A549 treated with CORT108297 at 1 μM for 4 hours (cell line): ENCODE data around the gene KLRF1. TPM values are rescaled to one million over a fixed set of nuclear protein-coding genes. Genes with fewer than 3 reads are reported as not detected.

Source experiments
- total RNA-seq: library from RNA; stranded (reverse); fragments of 200-300 nt; extraction: Qiagen RNA extraction; gene quantifications from 5 replicates; pipeline ENCODE4 v1.2.3, GENCODE V29; 2022

Gene KLRF1
- total RNA-seq = not detected in 5 replicates

GRCh38 chr12:9827209-9827888, at the start of gene KLRF1:
Gene KLRF1, plus strand, starts transcription at chr12:9827481. Its CDS starts 64 bp downstream, at chr12:9827545.

GRCh38 chr12:9869307-9870161, 42.3 kb downstream of the KLRF1 start, which contains the start of gene CLEC2B:
Gene CLEC2B, minus strand, starts transcription at chr12:9869354.

GRCh38 chr12:9881246-9881645, 54.0 kb downstream of the KLRF1 start, which contains the start of gene KLRF2:
Gene KLRF2, plus strand, starts transcription at chr12:9881489. Its CDS starts 107 bp downstream, at chr12:9881596.

Other genes starting within 250 kb of the KLRF1 start
- not detected in 5 replicates for gene KLRB1, start 219.6 kb upstream of the KLRF1 start, total RNA-seq
- 0.52 to 0.96 TPM (median 0.72 TPM) in 5 replicates for gene CLEC2D, start 157.8 kb upstream of the KLRF1 start, total RNA-seq
- not detected in 5 replicates for gene CLECL1, start 94.4 kb upstream of the KLRF1 start, total RNA-seq
- not detected in 5 replicates for gene CD69, start 66.6 kb upstream of the KLRF1 start, total RNA-seq
- gene CLEC2B, start 41.9 kb downstream of the KLRF1 start, total RNA-seq = 1.0 to 1.9 TPM (median 1.8 TPM) in 5 replicates
- not detected in 5 replicates for gene KLRF2, start 54.0 kb downstream of the KLRF1 start, total RNA-seq
- gene CLEC2A, start 104.9 kb downstream of the KLRF1 start, total RNA-seq = not detected in 5 replicates
- gene CLEC12A, start 143.9 kb downstream of the KLRF1 start, total RNA-seq = not detected in 5 replicates
- not detected in 5 replicates for gene CLEC1B, start 171.6 kb downstream of the KLRF1 start, total RNA-seq
- not detected in 5 replicates for gene CLEC12B, start 183.1 kb downstream of the KLRF1 start, total RNA-seq
- not detected in 5 replicates for gene CLEC9A, start 203.2 kb downstream of the KLRF1 start, total RNA-seq